ENCODE results near the gene MREG.

The MREG gene, protein sequence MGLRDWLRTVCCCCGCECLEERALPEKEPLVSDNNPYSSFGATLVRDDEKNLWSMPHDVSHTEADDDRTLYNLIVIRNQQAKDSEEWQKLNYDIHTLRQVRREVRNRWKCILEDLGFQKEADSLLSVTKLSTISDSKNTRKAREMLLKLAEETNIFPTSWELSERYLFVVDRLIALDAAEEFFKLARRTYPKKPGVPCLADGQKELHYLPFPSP

DNA sequence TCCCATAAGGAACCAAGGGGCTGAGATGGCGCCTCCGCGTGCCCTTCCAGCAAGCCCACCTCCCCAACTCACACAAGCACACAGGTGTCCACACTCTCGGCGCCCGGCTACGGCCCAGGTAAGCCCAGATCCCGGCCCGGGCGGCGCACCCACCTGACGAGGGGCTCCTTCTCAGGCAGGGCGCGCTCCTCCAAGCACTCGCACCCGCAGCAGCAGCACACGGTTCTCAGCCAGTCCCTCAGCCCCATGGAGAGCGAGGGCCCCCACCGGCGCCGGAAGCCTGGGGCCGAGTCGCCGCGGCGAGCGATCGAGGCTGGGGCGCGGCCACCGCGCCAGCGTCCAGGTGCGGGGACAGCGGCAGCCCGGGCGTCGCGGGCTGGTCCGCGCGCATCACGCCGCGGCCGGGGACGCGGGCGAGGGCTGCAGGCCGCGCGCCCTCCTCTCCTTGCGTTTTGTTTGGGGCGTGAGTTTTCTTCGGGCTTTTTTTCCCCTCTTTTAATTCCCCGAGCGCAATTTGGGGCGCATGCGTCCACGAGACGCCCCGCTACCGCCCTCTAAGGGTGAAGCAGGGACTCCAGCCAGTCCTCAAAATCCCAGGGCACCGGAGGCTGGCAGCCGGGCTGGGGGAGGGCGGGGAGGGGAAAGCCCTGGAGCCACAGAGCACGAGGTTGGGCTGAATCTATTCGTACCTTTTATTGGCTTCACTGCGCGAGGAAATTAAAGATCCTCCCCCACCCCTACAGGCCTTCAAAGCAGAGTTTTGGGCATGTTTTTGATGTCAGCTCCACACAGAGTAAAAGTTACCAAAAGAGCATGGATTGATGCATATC, at the start of gene MREG:
Gene MREG, minus strand, starts transcription at position 472 of the 830 bp plus-strand sequence. Its CDS starts 224 bp downstream, at position 248.
- DNase-seq (ENCODE audit: low read depth), result peak; percentile 62
- H3K4me3 ChIP-seq (ENCODE audit: low read depth, low read length), result peak within 1 kb of the TSS; percentile 67
- TF ChIP-seq, protein P1, sequence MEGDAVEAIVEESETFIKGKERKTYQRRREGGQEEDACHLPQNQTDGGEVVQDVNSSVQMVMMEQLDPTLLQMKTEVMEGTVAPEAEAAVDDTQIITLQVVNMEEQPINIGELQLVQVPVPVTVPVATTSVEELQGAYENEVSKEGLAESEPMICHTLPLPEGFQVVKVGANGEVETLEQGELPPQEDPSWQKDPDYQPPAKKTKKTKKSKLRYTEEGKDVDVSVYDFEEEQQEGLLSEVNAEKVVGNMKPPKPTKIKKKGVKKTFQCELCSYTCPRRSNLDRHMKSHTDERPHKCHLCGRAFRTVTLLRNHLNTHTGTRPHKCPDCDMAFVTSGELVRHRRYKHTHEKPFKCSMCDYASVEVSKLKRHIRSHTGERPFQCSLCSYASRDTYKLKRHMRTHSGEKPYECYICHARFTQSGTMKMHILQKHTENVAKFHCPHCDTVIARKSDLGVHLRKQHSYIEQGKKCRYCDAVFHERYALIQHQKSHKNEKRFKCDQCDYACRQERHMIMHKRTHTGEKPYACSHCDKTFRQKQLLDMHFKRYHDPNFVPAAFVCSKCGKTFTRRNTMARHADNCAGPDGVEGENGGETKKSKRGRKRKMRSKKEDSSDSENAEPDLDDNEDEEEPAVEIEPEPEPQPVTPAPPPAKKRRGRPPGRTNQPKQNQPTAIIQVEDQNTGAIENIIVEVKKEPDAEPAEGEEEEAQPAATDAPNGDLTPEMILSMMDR (IDR thresholded peaks at IDR 0.05; ENCODE audit: control insufficient read depth, extremely low read depth, insufficient read depth), result peak; percentile 70

DNA sequence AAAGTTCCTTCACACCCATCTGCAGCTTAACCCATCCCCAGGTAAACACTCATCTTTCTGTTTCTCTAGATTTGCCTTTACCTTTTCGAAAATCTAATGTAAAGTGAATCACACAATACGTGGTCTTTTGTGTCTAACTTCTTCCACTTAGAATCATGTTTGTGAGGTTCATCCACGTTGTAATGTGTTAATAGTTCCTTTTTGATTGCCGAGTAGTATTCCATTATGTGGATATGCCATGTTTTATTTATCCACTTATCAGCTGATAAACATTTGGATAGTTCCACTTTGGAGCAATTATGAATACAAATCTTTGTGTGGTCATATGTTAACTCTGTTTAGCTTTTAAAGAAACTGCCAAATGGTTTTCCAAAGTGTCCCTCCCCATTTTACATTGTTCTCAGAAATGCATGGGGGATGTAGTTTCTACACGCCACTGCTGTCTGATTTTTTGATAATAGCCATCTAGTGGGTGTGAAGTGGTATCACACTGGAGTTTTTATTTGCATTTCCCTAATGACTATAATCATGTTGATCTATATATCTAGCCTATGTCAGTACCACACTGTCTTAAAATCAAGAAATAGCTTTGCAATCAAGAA, 46.0 kb upstream of the MREG start:
- H3K4me3 ChIP-seq (ENCODE audit: low read depth, low read length), result no peak overlapping the region
- TF ChIP-seq, protein P1 (IDR thresholded peaks at IDR 0.05; ENCODE audit: control insufficient read depth, extremely low read depth, insufficient read depth), result no peak
- DNase-seq (ENCODE audit: low read depth), result no peak

DNA sequence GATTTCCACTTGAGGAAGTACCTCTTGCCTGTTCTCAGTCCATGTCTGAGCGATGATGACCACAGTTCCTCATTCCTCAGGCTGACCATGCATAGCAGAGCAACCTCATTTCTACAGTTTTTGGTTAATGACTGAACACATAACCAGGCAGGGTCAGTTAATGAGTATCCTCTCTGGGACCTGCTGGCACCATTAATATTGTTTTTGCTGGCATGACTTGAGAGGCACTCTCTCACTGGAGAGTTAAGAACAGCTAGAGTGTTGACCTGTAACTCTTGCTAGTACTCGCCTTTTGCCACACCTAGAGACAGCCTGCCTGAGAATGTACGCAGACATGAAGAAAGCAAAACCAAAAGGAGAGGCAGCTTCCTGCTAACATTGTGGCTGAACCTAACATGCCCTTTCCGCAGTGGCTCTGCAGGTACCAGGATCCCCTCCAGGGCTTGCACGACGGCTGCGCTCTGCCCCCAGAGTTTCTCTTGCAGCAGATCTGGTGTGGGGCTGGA, 44.4 kb upstream of the MREG start:
- no peak for DNase-seq (ENCODE audit: low read depth)
- TF ChIP-seq, protein P1 (IDR thresholded peaks at IDR 0.05; ENCODE audit: control insufficient read depth, extremely low read depth, insufficient read depth), result no peak
- no peak overlapping the region for H3K4me3 ChIP-seq (ENCODE audit: low read depth, low read length)

DNA sequence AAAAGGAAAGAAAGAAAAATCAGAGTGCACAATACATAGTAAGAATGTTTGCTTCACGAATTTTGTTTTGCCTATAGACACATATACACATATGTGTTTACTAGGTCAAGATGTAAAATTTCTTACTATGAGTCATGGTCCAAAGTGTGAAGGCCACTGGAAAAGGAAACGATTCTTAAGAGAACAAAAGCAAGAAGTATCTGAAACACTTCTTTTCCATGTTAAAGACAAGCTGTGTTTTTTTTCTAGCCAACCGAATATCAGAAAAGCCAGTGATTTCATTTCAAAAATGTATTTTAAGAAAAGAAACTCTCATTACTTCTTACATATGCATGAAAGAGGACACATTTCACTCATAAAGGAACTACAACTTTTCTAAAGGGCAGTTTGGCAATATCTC, 43.4 kb upstream of the MREG start:
- DNase-seq (ENCODE audit: low read depth), result no peak
- no peak overlapping the region for H3K4me3 ChIP-seq (ENCODE audit: low read depth, low read length)
- TF ChIP-seq, protein P1 (IDR thresholded peaks at IDR 0.05; ENCODE audit: control insufficient read depth, extremely low read depth, insufficient read depth), result no peak

DNA sequence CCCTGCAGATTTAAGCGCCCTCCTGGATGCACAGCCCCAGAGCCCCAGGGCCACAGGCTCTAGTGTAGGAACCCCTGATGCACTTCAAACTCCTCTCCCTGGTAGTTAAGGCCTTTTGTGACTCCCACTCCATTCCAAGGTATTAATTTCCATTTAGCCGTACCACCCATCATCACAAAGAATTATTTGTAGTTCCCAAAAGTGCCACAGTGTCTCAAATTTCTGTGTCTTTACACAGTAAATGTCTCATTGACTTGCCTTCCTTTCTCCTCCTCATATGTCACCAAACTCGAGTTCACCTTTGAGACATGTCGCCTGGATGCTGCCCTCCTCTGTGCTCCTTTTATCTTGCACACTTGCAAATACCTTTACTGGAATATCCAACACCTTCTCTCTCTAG, 42.3 kb upstream of the MREG start:
- TF ChIP-seq, protein P1 (IDR thresholded peaks at IDR 0.05; ENCODE audit: control insufficient read depth, extremely low read depth, insufficient read depth), result no peak
- no peak overlapping the region for H3K4me3 ChIP-seq (ENCODE audit: low read depth, low read length)
- DNase-seq (ENCODE audit: low read depth), result no peak

DNA sequence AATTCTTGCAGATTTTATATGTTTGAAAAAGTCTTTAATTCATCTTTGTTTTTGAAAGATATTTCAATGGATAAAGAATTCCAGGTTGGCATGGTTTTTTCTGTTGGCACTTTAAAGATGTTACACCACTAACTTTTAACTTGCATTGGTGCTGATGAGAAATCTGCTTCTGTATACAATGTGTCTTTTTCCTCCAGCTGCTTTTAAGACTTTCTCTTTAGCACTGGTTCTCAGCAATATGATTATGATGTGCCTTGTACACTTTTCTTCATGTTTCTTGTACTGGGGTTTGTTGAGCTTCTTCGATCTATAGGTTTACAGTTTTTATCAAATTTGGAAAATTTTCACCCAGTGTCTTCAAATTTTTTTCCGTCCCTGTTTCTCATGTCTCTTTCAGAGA, 39.1 kb upstream of the MREG start:
- H3K4me3 ChIP-seq (ENCODE audit: low read depth, low read length), result no peak overlapping the region
- TF ChIP-seq, protein P1 (IDR thresholded peaks at IDR 0.05; ENCODE audit: control insufficient read depth, extremely low read depth, insufficient read depth), result no peak
- DNase-seq (ENCODE audit: low read depth), result no peak
